Measurements from ENCODE around the gene DBN1. TPM values are rescaled to one million over a fixed set of nuclear protein-coding genes. Genes with fewer than 3 reads are reported as not detected.

The DBN1 gene
- total and polyA plus RNA-seq, 2 of the 8 experiments (the other 6 are each of a cell fraction or from before 2014, with no cell fraction given), result 168 to 333 TPM

DNA sequence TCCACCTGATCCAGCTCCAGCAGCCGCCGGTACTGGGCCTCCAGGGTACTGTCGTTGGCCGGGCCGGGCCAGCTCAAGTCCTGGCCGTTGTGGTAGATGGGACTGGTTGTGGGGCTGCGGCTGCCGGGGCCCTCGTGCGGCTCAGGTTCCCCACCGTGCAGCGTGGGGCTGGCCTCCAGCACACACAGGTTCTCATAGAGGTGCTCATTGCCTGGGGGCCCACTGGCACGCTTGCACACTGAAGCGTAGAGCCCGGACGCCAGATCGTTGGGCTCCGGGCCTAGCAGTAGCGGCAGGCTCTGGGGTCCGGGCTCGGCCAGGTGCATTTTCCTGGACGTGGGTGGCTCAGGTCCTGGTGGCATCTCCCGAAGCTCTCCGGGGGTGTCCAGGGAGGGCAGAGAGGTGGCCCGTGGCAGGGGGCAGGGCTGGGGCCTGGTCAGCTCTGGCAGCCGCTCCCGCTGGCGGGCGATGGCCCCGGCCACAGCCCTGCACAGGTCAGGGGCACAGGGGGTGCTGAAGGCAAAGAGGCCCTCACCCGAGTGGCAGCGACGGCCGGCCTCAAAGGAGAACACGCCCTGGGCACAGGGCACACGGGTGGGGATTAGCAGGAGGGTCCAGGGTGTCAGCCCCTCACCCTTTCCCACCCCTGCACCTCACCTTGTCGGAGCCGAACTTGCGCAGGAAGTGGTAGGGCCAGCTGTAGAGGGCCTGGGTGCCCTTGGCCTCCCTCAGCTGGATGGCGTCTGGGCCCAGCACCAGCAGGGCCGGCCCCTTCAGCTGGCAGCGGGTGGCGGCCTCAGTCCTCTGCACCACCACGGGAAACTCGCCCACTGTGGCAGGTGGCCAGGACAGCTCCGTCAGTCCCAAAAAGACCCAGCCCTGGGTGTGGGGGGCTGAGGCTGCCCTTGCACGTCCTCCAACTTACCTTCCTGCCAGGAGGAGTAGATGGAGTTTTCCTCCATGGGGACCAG is 30.9 kb upstream of the DBN1 start:
- Histone ChIP-seq H3K18ac (ENCODE audit: extremely low read depth, low read length) (no peak overlapping the region), H3K56ac (replicated peaks; ENCODE audit: insufficient read length, low read depth, low read length) (no peak overlapping the region), H3K23ac (ENCODE audit: insufficient read length) (no peak overlapping the region), H2BK20ac (ENCODE audit: low read length) (no peak overlapping the region), H4K20me1 (replicated peaks in 1 of 2; ENCODE audit: control insufficient read depth in 1 of 2, insufficient read depth in 2 of 2, low read length in 2 of 2) (peaks cover 0 to 4% of the 10 kb centered on the region in 2 experiments), H3K4me2 (ENCODE audit: insufficient read depth in 1 of 2, low read depth in 2 of 2, low read length in 2 of 2) (no peak overlapping the region), H3K23me2 (ENCODE audit: low read depth, low read length) (no peaks in the 10 kb centered on the region), H3K9me3 (ENCODE audit: insufficient read depth in 2 of 2, low read depth in 1 of 2, low read length in 1 of 2) (no peaks in the 10 kb centered on the region), H2AFZ (ENCODE audit: low read length) (no peak overlapping the region), H3K36me3 (ENCODE audit: control insufficient read depth in 2 of 4, insufficient read depth in 4 of 4, low read length in 3 of 4) (peaks cover 0 to 10% (median 0%) of the 10 kb centered on the region in 4 experiments; a peak in 1 of 8 replicates), H3K79me2 (ENCODE audit: control insufficient read depth in 1 of 2, insufficient read depth in 2 of 2, low read length in 2 of 2) (no peaks in the 10 kb centered on the region), H3K4me3 (ENCODE audit: extremely low read depth in 1 of 4, insufficient read depth in 2 of 4, low read depth in 3 of 4, low read length in 4 of 4) (no peak overlapping the region), H3K4me1 (replicated peaks in 1 of 4; ENCODE audit: control insufficient read depth in 3 of 4, insufficient read depth in 4 of 4, low read length in 3 of 4) (peaks cover 0 to 11% (median 8%) of the 10 kb centered on the region in 4 experiments; a peak in 5 of 7 replicates), H3K79me1 (ENCODE audit: low read depth, low read length) (no peaks in the 10 kb centered on the region), H3K27me3 (replicated peaks in 1 of 4; ENCODE audit: control insufficient read depth in 3 of 4, extremely low read depth in 1 of 4, insufficient read depth in 3 of 4, low read length in 3 of 4) (peaks cover 0 to 3% (median 0%) of the 10 kb centered on the region in 4 experiments; a peak in 3 of 7 replicates), H2AK5ac (ENCODE audit: low read depth, low read length) (no peak overlapping the region), H2BK15ac (ENCODE audit: low read length) (no peak overlapping the region), H2BK12ac (ENCODE audit: low read depth, low read length) (no peak overlapping the region), H4K91ac (replicated peaks; ENCODE audit: insufficient read length, low read length) (no peak overlapping the region), H3K4ac (replicated peaks; ENCODE audit: insufficient read length, low read depth, low read length) (no peak overlapping the region), H3K27ac (ENCODE audit: low read depth, low read length) (no peak overlapping the region), H3K9ac (replicated peaks in 1 of 4; ENCODE audit: extremely low read depth in 1 of 4, low read depth in 3 of 4, low read length in 3 of 4) (no peak overlapping the region), H4K5ac (ENCODE audit: insufficient read length, low read depth, low read length) (no peak overlapping the region), H4K8ac (ENCODE audit: extremely low read depth, insufficient read depth, low read length) (peak overlapping the region; percentile 17; the same call in 1 of the 2 replicates), H3K14ac (ENCODE audit: insufficient read length) (no peak overlapping the region), H2BK5ac (ENCODE audit: low read depth, low read length) (no peak overlapping the region), H2BK120ac (replicated peaks; ENCODE audit: low read depth, low read length) (no peak overlapping the region)
- TF ChIP-seq KDM5A (IDR thresholded peaks at IDR 0.05; ENCODE audit: low read length), result no peak
- TF ChIP-seq TAF1 (IDR thresholded peaks at IDR 0.05; ENCODE audit: low read depth, low read length), result no peak
- no peak for TF ChIP-seq PHF8 (conservative IDR thresholded peaks at IDR 0.05; ENCODE audit: low read depth, low read length)
- no peak for TF ChIP-seq EGR1 (IDR thresholded peaks at IDR 0.05; ENCODE audit: borderline replicate concordance, low read depth, low read length)
- FAIRE-seq (no peak), DNase-seq (ENCODE audit: low read depth in 1 of 2, low spot score in 2 of 2) (no peak)
- ChIA-PET CTCF (ENCODE audit: partially characterized antibody) (interaction anchor here (0.9 to 20.8 kb wide), 8 partner anchors 14 to 137 kb away, joined by 3 to 306 read pairs (median 9); partner anchors contain the start of gene DBN1), POLR2A (ENCODE audit: partially characterized antibody) (interaction anchor here (1.2 to 65.5 kb wide), 5 partner anchors 11 to 35 kb away, joined by 4 to 3349 read pairs (median 7); partner anchors contain the start of genes DBN1, DDX41, PDLIM7 and PRR7)
- 94% methylated on average over 42 of the region's 47 CpGs; no CpG with 5 or more reads in 1 of the 2 experiments for WGBS, 2 experiments (ENCODE audit: extremely low coverage in 1 of 2, insufficient coverage in 1 of 2, insufficient read length in 1 of 2, insufficient replicate concordance in 2 of 2, low coverage in 1 of 2, low lambda C conversion rate in 2 of 2, missing lambda C conversion rate in 1 of 2)
